Midbrain (tissue), 1 donor: ENCODE measurements around the gene NSF.

Experiments used
- DNase-seq: peaks from one replicate; lab custom pipeline; 2025; lab: John Stamatoyannopoulos, UW

Gene NSF

DNA sequence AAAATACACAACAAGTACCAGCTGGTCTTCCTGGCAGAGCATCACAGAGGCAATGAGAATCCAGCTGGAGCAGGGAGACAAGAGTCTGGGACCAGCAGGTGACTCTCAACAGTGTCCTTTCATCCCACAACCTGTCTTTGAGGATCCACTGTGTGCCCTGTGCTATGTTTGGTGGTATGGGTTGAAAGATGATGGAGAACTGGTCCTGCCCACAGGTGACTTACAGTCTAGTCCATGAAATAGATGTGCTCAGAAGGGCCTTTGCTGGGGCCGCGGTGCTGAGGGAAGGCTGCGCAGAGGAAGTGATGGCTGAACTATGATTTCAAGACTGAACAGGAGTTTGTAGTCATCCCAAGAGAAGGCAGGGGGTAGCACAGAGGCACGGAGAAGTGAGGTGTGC is 210.1 kb downstream of the NSF start:
- DNase-seq = no peak

DNA sequence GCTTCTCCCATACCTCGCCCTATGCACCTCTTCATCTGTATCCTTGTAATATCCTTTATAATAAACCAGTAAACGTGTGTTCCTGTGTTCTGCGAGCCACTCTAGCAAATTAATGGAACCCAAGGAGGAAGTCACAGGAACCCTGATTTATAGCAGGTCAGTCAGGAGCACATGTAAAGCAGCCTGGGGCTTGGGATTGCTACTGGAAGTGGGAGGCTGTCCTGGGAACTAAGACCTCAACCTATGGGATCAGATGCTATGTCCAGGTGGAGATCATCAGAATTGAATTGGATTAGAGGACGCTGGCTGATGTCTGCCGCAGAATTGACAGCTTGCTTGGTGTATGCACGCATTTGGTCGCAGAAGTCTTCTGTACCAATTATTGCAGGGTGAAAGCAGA is 212.3 kb downstream of the NSF start:
- no peak for DNase-seq

DNA sequence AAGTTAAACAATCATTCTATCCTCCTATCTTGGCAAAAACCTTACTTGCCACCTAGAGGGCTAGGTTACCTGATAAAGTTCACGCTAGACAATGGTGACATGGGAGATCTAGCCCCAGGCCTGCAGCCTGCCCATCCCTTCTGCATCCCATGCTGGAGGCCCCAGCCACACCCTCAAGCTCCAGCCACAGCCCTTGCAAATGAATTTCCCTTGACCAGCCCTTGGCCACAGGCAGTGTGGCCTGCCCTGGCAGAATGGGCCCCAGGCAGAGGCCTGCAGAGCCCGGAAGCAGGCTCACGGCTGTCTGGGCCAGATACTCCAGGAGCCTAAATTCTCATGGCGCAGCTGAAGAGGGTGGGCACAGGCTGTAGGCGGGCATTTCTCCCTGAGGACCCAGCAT is 213.1 kb downstream of the NSF start:
- no peak for DNase-seq

GRCh38 chr17:46805771-46806170 is 215.3 kb downstream of the NSF start:
- no peak for DNase-seq
